Stimulated activated CD4-positive, alpha-beta T cell treated with anti-CD3 and anti-CD28 coated beads, TNF-alpha, amount 100 ng/mL, for 1 hour (primary cell): ENCODE results near the gene PPIL3.
"Not testable (repeated sequence)": the region's sequence is repeated elsewhere in the genome, so short reads cannot be mapped to it uniquely, and the experiment has no call there.

Source experiments
- DNase-seq, 3 donors: peaks; one replicate each; pipeline ENCODE4 v3.0.0-alpha.2; 2020; ENCODE audit warnings: low read depth in 3 of 3, low spot score in 1 of 3

The PPIL3 gene

GRCh38 chr2:200888704-200889625, at the start of gene PPIL3, which contains the start of gene NIF3L1:
Gene PPIL3, minus strand, starts transcription at chr2:200889077. Its CDS starts 1,462 bp downstream, at chr2:200887615.
Gene NIF3L1, plus strand, starts transcription at chr2:200889371. Its CDS starts 2,573 bp downstream, at chr2:200891944.
- DNase-seq = peak; percentile 88 to 89 (median 88)

- DNase-seq = no peak
Measured at GRCh38 chr2:200930947-200931626, 42.2 kb upstream of the PPIL3 start.

- DNase-seq = no peak
Measured at GRCh38 chr2:200929334-200930249, 40.7 kb upstream of the PPIL3 start.

GRCh38 chr2:200922439-200922838, 33.6 kb upstream of the PPIL3 start:
- DNase-seq = no peak

- DNase-seq = no peak
Measured at GRCh38 chr2:200913654-200914053, 24.8 kb upstream of the PPIL3 start.

- no peak for DNase-seq
Measured at GRCh38 chr2:200909958-200910357, 21.1 kb upstream of the PPIL3 start.

GRCh38 chr2:200905618-200906296, 16.9 kb upstream of the PPIL3 start:
- DNase-seq = peak in 1 of 3 donors; percentile 29

- DNase-seq = peak; percentile 13 to 40 (median 39)
Measured at GRCh38 chr2:200901459-200902072, 12.7 kb upstream of the PPIL3 start.

GRCh38 chr2:200899482-200899881, 10.6 kb upstream of the PPIL3 start:
- no peak for DNase-seq

- not testable (repeated sequence) for DNase-seq
Measured at GRCh38 chr2:200881715-200882249, 7.1 kb downstream of the PPIL3 start.

- no peak for DNase-seq
Measured at GRCh38 chr2:200878289-200878880, 10.5 kb downstream of the PPIL3 start.

GRCh38 chr2:200877443-200877842, 11.4 kb downstream of the PPIL3 start:
- DNase-seq = no peak

- no peak for DNase-seq
Measured at GRCh38 chr2:200873560-200873959, 15.3 kb downstream of the PPIL3 start.

GRCh38 chr2:200871151-200871550, 17.7 kb downstream of the PPIL3 start:
- no peak for DNase-seq

GRCh38 chr2:200869014-200869413, 19.9 kb downstream of the PPIL3 start:
- DNase-seq = no peak

- peak; percentile 83 to 92 (median 90) for DNase-seq
Measured at GRCh38 chr2:200864176-200865034, 24.5 kb downstream of the PPIL3 start, which contains the start of gene CLK1. Gene CLK1, minus strand, starts transcription at chr2:200864658. Its CDS starts 2,796 bp downstream, at chr2:200861862.

GRCh38 chr2:200863782-200864175, 25.1 kb downstream of the PPIL3 start:
- no peak for DNase-seq

- peak in 1 of 3 donors; percentile 9 for DNase-seq
Measured at GRCh38 chr2:200862532-200863000, 26.3 kb downstream of the PPIL3 start.
